GM19452 (cell line): Measurements from ENCODE around the gene CAMK2B.

Source experiments
- ATAC-seq: cut with Tn5 transposase; IDR thresholded peaks from one replicate; pipeline ENCODE4 v1.9.1; 2021; ENCODE audit not compliant: unreplicated experiment

The CAMK2B gene

DNA sequence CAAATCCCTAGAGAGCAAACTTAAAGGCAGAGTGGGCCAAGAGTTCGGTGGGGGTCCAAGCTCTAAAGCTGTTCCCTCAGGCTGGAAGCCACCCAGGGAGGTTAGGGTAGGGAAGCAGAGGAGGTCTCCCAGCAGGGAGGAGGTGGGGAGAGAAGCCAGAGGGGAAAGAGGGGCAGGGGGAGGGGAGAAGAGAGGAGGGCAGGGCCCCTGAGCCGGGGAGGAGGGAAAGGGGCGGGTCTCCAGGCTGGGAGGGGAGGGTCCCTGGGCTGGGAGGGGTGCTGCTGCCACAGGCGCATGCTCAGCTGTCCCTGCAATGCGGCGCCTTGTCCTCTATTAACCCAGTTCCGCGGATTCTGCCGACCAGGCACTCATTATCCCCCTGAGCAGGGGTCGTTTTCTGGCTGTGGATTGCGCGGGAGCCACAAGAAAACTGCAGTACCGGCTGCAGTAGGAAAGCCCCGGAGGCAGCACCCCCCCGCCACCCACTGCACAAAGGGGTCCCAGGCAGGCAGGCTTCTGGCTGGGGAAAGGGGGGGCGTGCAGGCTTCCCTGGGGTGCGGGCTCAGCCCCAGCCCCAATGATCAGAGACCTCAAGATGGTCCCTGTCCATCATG lies 49.3 kb downstream of the CAMK2B start:
- no peak for ATAC-seq

DNA sequence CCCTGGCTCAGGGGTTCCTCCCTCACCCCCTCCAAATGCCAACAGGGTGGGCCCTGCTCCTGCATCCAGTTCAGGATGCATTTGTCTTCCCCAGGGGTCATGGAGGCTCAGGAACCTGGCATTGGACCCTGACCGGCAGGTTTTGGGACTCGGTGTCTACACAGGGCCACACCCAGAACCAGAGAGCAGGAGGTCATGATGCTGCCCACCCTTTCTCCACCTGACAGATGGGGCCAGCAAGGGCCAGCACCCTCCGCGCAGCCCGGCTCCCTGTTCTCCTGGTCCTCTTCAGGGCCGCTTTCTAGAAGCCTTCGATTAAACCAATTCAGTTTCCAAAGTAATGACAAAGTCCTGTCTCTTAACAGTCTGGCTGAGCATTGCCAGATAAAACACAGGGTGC lies 50.2 kb downstream of the CAMK2B start:
- ATAC-seq, result no peak

DNA sequence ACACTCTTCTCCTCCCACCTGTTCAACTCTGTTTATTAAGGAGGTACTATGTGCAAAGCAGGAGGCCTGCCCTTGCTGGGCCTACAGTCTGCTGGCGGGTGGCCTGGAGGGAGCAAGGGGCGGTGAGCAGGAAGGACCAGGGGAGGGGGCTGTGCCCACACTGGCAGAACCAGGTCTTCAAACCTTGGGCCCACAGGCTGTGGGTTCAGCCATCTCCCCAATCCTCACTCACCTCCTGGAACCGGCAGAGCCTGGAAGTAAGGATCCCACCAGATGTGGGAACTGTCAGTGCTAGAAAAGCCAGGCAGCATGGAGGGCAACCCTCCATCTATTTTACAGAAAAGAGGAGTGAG lies 50.8 kb downstream of the CAMK2B start:
- ATAC-seq, result no peak

DNA sequence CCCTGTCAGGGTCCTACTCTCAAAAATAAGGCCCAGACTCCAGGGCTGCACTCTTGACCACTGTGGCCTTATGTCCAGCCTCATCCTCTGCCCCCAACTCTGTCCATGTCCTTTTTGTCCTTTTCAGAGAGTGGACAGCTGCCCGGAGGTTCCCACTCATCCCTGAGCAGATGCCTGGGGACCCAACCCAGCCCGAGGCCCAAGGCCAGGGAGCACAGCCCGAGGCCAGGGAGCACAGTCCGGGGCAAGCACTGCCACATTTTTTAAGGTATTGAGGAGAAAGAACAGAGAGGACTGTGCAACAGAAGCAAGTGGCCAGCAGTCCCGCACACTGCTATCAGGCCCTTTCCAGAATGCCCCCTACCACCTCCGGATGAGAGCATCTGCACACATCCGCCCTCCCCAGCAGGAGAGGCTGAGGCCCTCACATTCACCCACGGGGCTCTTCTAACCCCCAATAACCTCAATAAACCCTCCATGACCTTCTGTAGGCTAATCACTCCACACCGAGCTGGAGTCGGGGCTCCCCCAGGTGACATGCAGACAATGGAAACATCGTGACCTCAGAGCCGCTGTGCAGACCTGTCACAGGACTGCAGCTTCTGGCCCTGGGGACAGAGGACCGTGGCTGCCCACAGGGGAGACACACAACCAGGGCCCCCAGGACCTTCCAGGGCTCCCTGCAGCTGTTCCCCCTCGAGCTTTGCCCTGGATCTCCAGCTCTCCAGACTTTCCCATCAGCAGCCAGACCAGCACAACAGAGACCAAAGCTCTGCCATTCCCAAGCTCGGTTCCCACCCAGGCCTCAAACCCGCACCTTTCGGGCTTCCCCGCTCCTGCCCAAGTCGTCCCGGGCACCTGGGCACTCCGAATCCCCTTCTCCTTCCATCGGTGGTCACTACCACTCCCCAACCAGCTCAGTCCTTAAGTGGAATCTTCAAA lies 51.4 kb downstream of the CAMK2B start:
- no peak for ATAC-seq

DNA sequence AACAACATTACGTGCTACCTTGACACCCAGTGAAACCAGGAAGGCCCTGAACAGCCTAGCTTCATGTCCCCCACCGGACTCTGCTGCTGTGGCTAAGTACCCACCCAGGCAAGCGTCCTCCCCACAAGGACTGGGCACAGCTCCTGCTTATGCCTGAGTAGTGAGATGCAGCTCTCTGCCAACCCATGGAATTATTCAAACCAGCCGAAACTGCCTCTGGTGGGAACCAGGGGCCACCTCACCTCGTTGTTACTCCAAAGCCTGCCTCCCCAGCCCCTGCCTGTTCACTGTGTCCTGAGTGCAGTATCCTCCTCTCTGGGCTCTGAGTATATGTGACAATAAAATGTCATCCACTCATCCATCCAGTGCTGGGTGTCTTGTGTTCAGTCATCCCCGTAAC lies 52.4 kb downstream of the CAMK2B start:
- ATAC-seq, result no peak

DNA sequence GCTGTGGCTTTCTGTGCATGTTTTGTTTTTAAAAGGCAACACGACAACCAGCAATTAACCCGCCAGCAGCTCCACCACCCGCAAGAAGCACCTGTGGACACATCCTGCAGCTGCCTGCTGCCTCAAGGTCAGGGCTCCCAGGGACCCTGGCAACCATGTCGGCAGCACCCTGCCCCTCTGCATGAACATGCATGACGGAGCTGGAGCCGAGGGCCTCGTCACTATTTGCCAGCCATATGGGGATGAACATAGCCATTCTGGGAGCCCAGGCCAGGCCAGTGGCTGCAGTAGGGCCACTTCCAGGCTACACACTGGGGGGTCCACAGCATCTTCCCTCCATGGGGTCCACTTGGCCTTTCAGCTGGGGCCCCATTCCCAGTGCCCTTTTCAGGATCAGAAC lies 52.9 kb downstream of the CAMK2B start:
- ATAC-seq, result no peak

DNA sequence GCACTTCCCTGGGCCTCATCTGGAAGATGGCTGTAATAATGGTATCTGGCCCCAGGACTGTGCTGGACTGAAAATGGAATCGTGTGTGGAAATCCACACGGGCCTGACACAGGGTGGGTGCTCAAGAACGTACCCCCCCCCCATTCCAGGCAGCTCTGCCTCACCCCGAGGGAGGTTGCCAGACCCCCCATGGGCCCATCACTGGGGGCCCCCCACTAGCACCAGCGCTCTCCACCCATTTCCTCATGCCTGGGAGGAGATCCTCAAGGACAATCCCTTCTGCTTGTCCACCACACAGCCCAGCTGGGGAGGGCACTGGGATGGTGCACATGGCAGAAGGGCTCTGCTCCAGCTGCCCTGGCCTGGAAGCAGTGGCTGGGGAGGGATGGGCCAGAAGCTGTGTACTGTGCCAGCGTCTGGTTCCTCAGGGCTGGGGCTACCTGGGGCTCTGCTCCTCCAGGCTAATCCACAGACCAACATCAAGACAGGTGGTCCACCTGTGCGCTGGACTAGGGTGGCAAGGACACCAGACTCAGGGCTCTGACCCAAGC lies 55.4 kb downstream of the CAMK2B start:
- ATAC-seq, result no peak

DNA sequence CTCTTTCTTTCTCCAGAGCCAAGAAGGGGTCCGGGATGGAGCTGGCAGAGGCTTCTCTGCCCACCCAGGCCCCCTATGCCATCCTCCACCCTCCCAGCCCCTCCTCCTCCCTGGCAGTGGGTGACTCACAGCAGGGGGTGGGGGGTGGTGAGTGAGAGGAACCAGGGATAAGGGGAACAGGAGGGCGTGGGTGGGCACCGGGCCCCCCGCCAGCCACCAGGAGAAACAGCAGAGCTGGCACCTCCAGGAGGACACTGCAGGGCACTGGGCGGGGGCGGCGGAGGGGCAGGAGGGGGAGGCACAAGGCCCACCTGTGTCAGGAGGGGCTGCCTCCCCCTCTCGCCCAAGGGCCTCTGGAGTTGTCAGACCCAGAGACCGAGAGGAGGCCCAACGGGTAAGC lies 56.0 kb downstream of the CAMK2B start:
- ATAC-seq, result no peak

DNA sequence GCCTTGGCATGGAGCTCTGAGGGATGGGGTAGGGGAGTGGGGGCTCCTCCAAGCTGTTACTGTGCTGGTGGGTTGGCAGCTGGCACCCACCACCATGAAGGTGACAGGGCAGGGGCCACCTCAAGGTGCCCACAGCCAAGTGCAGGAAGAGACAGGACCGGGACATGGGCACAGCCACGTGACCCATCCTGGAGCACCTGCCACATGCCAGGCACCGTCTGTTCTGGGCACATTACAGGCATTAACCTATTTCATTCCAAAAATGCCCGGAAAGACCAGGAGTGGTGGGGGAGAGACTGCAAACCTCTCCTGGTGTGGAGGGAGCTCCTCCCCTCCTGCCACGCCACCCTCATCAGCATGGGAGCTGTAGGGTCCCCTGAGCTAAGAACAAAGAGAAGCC lies 56.7 kb downstream of the CAMK2B start:
- no peak for ATAC-seq

DNA sequence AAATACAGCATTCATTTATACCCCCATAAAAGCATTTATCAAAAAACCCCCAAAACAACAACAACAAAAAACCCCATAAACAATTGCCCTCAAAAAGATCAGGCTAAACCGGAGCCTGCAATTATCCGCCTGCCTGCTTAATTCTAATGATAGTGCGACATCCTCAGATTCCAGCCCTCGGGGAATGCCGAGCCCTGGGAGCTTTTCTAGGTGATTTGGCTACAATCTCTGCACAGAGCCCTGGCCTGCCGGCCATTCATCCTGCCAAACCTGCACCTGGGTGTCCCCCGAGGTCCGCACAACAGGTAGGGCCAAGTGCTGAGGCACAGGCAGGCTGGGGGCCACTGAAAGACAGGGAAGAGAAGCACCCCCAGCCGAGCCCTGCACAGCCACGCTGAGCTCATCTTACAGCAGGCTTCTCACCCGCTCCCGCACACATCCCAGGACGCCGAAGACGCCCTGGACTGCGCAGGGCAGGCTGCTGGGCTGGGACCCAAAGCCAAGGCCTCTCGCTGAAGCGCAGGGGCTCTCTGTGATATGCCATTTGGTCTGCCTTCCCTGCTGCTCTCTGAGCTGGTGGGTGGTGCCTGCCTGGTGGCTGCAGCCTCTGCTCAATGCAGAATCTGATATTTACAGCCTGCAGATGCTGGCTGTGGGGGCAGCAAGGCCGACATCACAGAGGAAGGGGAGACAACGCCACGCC lies 57.5 kb downstream of the CAMK2B start:
- ATAC-seq, result no peak

DNA sequence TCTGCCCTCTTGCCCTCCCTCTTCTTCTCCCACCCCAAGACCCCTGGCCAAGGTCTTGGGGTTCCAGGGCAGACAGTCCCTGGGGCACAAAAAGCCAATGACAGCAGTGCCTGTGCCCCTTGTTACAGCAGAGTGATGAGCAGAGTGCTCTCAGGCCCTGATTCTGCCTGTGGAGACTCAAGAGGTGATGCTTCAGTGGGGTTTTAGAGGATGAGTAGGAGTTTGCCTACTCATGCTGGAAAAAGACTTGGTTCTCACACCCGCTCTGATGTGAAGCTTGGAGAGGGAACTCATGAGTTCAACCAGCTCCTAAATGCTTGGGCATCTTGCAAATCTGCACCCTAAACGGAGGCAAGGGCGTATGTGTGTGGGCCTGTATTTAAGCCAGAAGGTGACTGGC lies 58.2 kb downstream of the CAMK2B start:
- ATAC-seq, result no peak

DNA sequence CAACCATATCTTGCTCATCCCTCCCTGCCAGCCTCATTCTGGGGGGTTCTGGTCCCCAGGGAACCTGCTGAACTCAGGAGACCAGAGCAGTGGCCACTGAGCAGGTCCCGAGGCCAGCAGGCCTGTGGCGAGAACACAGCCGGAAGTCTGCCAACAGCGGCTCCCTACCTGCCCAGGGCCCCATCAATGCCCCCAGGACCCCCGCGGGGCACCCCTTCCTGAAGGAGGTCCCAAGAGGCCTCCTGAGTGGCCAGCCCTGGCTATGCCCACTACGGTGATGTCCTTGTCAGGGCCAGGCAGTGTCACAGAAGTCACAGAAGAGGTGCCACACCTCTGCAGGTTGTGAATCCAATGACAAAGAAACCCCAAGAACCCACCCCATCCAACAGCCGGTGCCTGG lies 58.9 kb downstream of the CAMK2B start:
- no peak for ATAC-seq

DNA sequence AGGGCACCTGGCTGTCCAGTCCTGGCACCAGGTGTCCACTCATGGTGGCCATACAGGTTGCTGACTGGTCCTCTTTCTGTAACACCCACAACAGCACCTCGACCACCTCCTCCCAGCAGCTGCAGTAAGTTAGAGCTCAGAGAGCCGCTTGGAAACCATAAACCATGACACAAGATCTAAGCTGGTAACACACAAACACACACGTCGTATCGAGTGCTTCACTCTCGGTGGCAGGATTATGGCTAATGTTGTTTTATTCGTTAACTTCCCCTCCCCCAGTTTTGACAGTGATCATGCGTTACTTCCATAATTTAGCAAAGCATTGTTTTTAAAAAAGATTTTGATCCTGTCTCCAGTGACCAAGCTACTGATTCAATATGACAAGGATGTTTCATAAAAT lies 59.7 kb downstream of the CAMK2B start:
- no peak for ATAC-seq

DNA sequence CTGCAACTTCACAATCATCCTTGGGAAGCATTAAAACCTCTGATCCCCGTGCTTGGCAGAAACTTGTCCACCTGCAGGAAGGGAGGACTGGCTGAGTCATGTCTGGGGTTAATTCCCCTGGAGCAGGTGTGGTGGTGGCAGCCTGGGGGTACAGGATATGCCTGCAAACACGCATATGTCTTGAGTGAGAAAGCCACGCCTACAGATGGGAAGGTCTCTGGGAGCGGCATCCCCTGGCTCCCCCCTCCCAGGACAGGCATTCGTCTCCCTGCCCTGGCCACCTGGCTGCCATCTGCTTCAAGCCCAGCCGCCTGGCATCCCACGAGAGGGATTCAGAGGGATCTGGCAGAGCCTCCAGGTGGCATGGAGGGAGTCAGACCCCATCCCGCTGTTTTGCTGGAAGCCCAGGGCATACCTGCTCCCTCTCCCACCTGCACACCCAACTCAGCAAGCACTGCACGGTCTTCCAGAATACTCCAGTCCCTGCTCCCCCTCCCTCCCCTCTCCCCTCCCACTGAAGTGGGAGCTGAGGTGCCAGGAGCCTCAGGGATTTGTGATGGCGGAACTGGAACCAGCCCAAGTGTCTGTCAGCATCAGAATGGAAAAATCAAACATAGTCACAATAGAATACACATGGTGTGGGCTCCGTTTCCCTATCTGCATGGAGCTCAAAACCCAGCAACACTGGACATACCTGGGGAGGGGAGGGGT lies 61.0 kb downstream of the CAMK2B start:
- no peak for ATAC-seq

DNA sequence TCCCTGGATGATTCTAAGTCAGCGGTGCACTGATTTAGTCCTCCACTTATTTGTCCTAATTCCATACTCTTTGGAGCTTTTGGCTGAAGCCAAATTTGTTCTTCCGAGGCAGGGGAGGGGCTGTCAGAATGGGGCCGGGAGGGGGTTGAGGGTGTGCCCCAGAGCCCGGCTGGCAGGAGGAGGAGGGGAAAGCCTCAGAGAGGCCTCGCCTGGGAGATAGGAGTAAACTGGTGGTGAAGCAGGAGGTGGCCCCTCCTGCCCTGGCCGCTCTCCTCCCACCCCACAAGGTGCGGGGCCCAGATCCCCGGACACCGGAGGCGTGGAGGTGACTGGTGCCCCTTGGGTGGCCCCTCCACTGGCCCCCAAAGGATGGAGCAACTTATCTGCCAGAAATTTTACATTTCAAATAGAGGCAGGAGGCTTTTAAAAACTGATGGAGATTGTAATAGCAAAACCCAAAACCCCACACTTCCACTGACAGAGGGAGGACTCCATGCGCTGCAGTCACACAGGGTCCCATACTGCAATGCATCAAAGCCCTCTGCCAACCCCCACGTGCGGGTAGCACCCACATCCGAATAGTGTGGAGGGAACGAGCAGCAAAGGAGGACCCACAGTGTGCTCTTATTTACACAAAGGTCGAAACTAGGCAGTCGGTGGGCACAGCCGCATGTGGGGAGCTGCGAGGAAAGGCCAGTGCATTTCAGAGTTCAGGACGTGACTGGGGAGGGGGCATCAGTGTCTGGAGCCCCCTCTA lies 61.9 kb downstream of the CAMK2B start:
- ATAC-seq, result no peak

DNA sequence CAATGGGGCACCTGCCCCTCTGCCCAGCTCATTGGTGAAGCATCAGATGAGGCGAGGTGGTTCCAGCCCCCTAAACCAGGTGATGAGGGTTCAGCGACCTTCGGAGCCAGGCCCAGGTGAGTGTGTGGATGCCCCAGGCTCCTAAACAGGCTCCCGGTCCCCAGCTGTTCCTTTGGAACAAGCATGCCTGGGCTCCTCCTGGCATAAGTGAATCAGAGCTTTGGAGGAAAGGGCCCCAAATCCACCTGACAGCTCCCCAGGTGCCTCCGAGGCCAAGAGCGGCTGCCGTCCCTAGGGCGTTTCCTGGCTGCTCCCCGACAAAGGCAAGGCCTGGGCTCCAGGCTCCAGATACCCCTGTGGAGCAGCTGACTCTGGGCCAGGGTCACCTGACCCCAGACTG lies 63.4 kb downstream of the CAMK2B start:
- no peak for ATAC-seq

DNA sequence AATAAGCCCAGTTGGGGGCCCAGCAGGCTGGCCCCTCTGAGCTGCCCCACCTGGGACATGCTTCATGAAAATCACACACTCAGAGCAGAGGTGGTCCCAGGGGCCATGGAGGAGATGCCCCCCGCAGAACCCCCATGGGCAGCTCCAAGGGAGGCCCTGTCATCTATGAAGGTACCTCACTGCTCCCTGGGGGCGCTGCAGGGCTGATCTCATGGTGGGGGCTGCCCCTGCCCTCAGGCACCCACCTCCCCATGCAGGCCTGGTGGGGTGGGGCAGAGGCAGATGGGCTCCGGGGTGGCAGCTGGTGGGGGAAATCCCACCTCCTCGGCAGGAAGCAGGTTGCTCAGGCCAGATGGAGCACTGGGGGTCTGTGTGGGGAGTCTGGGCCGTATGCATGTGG lies 64.2 kb downstream of the CAMK2B start:
- ATAC-seq, result no peak

DNA sequence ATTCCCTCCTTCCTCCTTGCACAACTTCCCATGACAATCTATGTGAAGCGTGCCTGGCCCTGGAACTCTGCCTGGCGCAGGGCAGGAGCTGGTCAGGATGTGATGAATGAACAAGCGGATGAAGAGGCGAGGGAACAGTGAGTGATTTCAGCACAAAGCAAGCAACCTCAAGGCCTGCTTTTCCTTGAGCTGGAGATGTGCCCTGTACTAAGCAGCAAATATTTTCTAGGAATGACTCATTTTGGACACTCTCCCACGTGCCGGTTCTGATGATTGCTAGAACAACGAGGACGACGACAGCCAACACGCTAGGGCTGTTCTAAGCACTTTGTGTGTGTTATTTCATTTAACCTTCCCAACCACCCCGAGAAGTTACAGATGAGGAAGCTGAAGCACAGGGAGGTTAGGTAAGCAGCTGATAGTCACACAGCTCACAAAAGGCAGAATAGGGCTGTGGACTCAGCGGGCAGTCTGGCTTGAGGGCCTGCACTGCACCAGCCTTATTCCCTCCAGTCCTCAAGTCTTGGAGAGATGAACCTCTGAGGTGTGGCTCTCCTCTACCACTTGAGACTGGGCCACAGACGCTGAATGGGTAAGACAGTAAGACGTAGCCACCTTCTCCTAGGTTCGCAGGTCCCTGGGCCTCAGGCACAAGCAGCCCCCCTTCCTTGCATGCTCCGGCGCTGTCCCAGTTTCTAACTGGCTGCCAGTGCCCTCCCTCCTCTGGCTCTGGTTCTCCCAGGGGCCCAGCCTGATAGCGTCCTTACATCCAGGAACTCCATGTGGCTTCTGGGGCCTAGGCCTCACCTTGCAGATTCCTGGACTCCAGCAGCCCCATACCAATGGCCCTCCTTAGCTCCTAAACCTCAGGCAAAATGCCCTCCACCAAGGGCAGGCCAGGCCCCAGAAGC lies 65.6 kb downstream of the CAMK2B start:
- ATAC-seq, result no peak

DNA sequence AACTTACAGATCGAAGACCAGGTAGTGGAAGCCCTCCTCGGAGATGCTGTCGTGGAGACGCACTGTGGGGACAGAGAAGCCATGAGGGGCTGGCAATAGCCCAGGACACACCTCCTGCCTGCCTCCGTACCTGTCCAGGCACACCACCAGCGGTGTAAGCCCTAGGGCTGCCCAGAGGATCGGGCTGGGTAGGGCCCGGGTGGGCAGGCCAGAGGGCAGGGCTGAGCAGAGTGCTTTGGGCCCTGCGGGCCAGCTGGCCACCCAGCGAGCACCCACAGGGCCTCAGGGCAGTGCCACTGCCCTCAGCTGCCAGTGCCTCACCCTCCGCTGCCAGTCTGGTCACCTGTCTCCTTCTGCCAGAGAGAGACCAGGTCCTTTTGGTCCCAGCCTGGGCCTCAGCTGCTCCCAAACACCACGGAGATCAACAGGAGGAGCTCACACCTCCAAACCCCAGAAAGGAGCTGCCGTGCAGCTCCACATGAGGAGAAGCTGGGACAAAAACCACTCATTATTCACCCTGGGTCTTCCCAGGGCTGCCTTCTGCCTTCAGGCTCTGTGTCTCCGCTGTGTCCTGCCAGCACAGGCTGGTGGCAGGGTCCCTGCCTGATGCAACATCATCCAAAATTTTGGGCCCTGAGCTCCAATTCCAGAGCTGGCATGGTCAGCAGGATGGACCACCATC lies 66.4 kb downstream of the CAMK2B start:
- ATAC-seq, result no peak
